ENCODE results near the gene CAP2. TPM values are rescaled to one million over a fixed set of nuclear protein-coding genes. Genes with fewer than 3 reads are reported as not detected.

The CAP2 gene
- total RNA-seq, 3 donors from 2014 or later: 2.2 to 56.1 (median 3.4) TPM

DNA sequence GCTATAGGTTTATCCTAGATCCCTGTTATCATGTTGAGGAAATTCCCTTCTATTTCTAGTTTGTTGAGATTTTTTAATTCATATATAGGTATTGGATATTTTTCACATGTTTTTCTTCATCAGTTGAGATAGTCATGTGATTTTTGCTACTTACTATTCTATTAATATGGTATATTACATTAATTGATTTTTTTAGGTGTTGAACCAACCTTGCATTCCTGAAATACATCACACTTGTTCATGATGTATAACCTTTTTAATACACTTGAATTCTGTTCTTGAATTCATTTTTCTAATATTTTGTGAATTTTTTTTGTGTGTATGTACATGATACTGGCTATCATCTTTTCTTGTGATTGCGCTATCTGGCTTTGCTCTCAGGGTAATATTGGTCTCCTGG lies 25.5 kb upstream of the CAP2 start:
- Histone ChIP-seq H3K4me3 (no peak overlapping the region), H3K36me3 (ENCODE audit: low read depth) (no peaks in the 10 kb centered on the region), H3K4me1 (ENCODE audit: low read depth) (no peaks in the 10 kb centered on the region), H3K9me3 (peaks cover 18% of the 10 kb centered on the region)
- intact Hi-C loops (cut with DNase I, micrococcal nuclease): no loop called here
- no peak for DNase-seq
- ATAC-seq: no peak
- TF ChIP-seq, protein P1, sequence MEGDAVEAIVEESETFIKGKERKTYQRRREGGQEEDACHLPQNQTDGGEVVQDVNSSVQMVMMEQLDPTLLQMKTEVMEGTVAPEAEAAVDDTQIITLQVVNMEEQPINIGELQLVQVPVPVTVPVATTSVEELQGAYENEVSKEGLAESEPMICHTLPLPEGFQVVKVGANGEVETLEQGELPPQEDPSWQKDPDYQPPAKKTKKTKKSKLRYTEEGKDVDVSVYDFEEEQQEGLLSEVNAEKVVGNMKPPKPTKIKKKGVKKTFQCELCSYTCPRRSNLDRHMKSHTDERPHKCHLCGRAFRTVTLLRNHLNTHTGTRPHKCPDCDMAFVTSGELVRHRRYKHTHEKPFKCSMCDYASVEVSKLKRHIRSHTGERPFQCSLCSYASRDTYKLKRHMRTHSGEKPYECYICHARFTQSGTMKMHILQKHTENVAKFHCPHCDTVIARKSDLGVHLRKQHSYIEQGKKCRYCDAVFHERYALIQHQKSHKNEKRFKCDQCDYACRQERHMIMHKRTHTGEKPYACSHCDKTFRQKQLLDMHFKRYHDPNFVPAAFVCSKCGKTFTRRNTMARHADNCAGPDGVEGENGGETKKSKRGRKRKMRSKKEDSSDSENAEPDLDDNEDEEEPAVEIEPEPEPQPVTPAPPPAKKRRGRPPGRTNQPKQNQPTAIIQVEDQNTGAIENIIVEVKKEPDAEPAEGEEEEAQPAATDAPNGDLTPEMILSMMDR (IDR thresholded peaks at IDR 0.05): no peak

GRCh38 chr6:17381424-17382147 lies 11.8 kb upstream of the CAP2 start:
- DNase-seq (no peak), ATAC-seq (no peak)
- Histone ChIP-seq H3K4me3 (no peak overlapping the region), H3K4me1 (ENCODE audit: low read depth) (no peaks in the 10 kb centered on the region), H3K36me3 (ENCODE audit: low read depth) (no peaks in the 10 kb centered on the region), H3K9me3 (no peaks in the 10 kb centered on the region)
- TF ChIP-seq, protein P1 (IDR thresholded peaks at IDR 0.05): no peak
- intact Hi-C loops (cut with DNase I, micrococcal nuclease): no loop called here

- Histone ChIP-seq H3K9me3 (no peaks in the 10 kb centered on the region), H3K4me1 (ENCODE audit: low read depth) (no peaks in the 10 kb centered on the region), H3K4me3 (no peak overlapping the region), H3K36me3 (ENCODE audit: low read depth) (no peaks in the 10 kb centered on the region)
- DNase-seq (no peak), ATAC-seq (no peak)
- intact Hi-C loops (cut with DNase I, micrococcal nuclease): no loop called here
- TF ChIP-seq, protein P1 (IDR thresholded peaks at IDR 0.05): no peak
Observed at GRCh38 chr6:17385660-17386059, 7.7 kb upstream of the CAP2 start.

DNA sequence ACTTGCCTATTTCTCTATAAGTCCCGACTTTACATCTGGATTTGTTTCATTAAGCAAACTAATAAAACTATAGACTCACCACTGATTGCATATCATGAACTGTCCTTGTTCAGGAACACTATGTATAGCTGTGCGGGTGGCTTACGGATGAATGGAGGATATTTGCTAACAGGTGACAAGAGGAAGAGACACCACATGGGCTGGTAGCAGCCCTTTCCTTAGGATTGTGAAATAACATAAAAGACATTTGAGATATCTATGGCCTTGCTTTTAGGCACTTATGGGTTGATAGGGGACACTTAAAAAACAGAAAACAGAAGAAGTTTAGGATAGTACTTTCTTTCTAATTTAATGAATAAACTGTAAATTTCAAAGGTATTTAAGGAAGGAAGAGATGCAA lies 5.0 kb upstream of the CAP2 start:
- no peaks in the 10 kb centered on the region for H3K36me3 ChIP-seq (ENCODE audit: low read depth)
- no peaks in the 10 kb centered on the region for H3K4me1 ChIP-seq (ENCODE audit: low read depth)
- intact Hi-C loops (cut with DNase I, micrococcal nuclease): no loop called here
- H3K9me3 ChIP-seq: no peaks in the 10 kb centered on the region
- no peak for DNase-seq
- TF ChIP-seq, protein P1 (IDR thresholded peaks at IDR 0.05): no peak
- ATAC-seq: no peak
- no peak overlapping the region for H3K4me3 ChIP-seq

DNA sequence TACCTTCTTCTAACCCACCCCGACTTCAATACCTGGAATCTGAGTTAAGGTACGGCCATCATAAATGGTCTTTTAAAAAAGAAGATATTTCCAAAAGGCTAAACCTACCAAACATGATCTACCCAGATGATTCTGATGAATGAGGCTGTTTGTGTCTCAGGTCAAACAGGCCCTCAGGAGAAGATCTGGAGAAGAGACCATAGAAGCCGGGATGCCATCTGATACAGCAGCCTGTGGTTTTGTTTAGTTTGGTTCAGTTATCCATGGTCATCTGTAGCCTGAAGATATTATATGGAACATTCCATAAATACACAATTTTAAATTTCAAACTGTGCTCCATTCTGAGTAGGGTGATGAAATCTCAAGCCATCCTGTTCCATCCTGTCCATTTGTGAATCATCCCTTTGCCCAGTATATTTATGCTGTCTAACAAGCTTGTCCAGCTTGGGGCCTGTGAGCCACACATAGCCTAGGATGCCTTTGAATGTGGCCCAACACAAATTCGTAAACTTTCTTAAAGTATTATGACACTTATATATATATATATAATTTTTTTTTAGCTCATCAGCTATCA lies 4.0 kb upstream of the CAP2 start:
- intact Hi-C loops (cut with DNase I, micrococcal nuclease): no loop called here
- no peak for DNase-seq
- Histone ChIP-seq H3K4me3 (no peak overlapping the region), H3K36me3 (ENCODE audit: low read depth) (no peaks in the 10 kb centered on the region), H3K4me1 (ENCODE audit: low read depth) (no peaks in the 10 kb centered on the region), H3K9me3 (no peaks in the 10 kb centered on the region)
- TF ChIP-seq, protein P1 (IDR thresholded peaks at IDR 0.05): no peak
- ATAC-seq: no peak
